Ascending aorta (tissue), 2 donors: Measurements from ENCODE around the gene CPPED1. TPM values are rescaled to one million over a fixed set of nuclear protein-coding genes. Genes with fewer than 3 reads are reported as not detected.
"Not testable (repeated sequence)": the region's sequence is repeated elsewhere in the genome, so short reads cannot be mapped to it uniquely, and the experiment has no call there.

Experiments used
- DNase-seq, 2 donors: peaks; one replicate each; pipeline ENCODE4 v3.0.0-alpha.2; 2019; ENCODE audit warnings: low spot score in 2 of 2
- H3K27ac ChIP-seq, 2 donors: fragments of 200-600 bp; sonication (generic); one replicate each; pipeline ENCODE4 v1.5.1; 2016 to 2017; ENCODE audit warnings: mild to moderate bottlenecking in 1 of 2
- H3K27me3 ChIP-seq: fragments of 200-600 bp; sonication (generic); one replicate; pipeline ENCODE4 v1.5.1; 2017
- H3K36me3 ChIP-seq, 2 donors: fragments of 200-600 bp; sonication (generic); one replicate each; pipeline ENCODE4 v1.5.1; 2016
- H3K4me1 ChIP-seq, 2 donors: fragments of 200-600 bp; sonication (generic); one replicate each; pipeline ENCODE4 v1.5.1; 2016 to 2017; ENCODE audit warnings: mild to moderate bottlenecking in 1 of 2
- H3K4me3 ChIP-seq, 2 donors: fragments of 200-600 bp; sonication (generic); one replicate each; pipeline ENCODE4 v1.5.1; 2016 to 2017; ENCODE audit warnings: mild to moderate bottlenecking in 1 of 2
- H3K9me3 ChIP-seq, 2 donors: fragments of 200-600 bp; sonication (generic); one replicate each; pipeline ENCODE4 v1.5.1; 2016
- intact Hi-C: fragments of 100-400 bp; cut with DNase I; formaldehyde crosslinking; loops from one replicate; pipeline ENCODE4 v1.15.1; 2023
- total RNA-seq: library from RNA; depleted of rRNA; stranded (reverse); fragments of >200 nt; gene quantifications from one replicate; pipeline ENCODE4 v1.1.0, GENCODE V29; 2016
- TF ChIP-seq, protein P1 (sequence below), 3 experiments: fragments of 200-600 bp in 2 of 3; fragments of 450-650 bp in 1 of 3; sonication (generic) in 2 of 3; IDR thresholded peaks; one replicate each; pipeline ENCODE4 v1.5.1; 2016 to 2019; ENCODE audit warnings: antibody characterized with exemption in 3 of 3, mild to moderate bottlenecking in 1 of 3, moderate library complexity in 1 of 3

The CPPED1 gene
- total RNA-seq, 1 donor from 2014 or later, result 13.3 TPM

DNA sequence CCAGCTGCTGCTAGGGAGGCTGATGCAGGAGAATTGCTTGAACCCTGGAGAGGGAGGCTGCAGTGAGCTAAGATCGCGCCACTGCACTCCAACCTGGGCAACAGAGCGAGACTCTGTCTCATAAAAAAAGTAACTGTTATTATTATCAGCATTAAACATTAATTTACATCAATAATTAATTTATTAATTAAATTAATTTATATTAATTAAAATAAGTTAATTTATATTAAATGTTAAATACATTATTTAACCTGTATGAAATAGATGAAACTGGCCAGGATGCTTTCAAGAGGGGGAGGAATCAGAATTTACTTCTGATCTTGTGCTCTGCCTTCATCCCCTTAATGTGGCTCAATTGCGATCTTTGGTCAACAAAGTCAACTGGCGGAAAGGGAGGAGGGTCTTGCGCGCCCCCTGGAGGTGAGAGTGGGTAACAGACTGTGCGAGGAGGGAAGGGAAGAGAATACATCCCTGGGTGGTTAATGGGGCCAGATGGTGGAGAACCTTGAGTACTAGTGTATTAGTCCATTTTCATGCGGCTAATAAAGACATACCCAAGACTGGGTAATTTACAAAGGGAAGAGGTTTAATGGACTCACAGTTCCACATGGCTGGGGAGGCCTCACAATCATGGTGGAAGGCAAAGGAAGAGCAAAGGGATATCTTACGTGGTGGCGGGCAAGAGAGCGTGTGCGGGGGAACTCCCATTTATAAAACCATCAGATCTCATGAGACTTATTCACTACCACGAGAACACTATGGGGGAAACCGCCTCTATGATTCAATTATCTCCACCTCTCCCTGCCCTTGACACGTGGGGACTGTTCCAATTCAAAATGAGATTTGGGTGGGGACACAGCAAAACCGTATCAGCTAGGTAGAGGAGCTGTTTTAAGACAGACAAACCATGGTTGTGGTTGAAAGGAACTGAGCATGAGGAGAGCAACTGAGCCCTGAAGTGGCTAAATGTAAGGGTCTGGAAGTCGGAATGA lies 15.7 kb upstream of the CPPED1 start:
- H3K4me1 ChIP-seq, result peaks cover 0 to 5% of the 10 kb centered on the region in 2 donors

DNA sequence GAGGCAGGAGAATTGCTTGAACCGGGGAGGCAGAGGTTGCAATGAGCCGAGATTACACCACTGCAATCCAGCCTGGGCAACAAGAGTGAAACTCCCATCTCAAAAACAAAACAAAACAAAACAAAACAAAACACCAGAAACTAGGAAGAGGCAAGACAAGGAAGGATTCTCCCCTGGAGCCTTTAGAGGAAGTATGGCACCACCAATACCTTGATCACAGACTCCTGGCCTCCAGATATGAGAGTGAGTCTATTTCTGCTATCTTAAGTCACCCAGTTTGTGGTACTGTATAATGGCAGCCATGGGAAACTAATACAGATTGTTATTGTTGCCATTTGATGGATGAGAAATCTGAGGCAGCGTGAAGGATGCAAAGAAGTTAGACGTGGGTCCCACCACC lies 14.6 kb upstream of the CPPED1 start:
- peaks cover 0 to 5% of the 10 kb centered on the region in 2 donors for H3K4me1 ChIP-seq
- intact Hi-C loops, result no loop called here
- no peaks in the 10 kb centered on the region for H3K9me3 ChIP-seq
- TF ChIP-seq, protein P1, sequence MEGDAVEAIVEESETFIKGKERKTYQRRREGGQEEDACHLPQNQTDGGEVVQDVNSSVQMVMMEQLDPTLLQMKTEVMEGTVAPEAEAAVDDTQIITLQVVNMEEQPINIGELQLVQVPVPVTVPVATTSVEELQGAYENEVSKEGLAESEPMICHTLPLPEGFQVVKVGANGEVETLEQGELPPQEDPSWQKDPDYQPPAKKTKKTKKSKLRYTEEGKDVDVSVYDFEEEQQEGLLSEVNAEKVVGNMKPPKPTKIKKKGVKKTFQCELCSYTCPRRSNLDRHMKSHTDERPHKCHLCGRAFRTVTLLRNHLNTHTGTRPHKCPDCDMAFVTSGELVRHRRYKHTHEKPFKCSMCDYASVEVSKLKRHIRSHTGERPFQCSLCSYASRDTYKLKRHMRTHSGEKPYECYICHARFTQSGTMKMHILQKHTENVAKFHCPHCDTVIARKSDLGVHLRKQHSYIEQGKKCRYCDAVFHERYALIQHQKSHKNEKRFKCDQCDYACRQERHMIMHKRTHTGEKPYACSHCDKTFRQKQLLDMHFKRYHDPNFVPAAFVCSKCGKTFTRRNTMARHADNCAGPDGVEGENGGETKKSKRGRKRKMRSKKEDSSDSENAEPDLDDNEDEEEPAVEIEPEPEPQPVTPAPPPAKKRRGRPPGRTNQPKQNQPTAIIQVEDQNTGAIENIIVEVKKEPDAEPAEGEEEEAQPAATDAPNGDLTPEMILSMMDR (IDR thresholded peaks at IDR 0.05), result no peak
- no peak overlapping the region for H3K4me3 ChIP-seq
- no peak overlapping the region for H3K27ac ChIP-seq
- no peaks in the 10 kb centered on the region for H3K27me3 ChIP-seq
- no peak for DNase-seq
- no peaks in the 10 kb centered on the region for H3K36me3 ChIP-seq

More for the DNA sequence above, 15.7 kb upstream of the CPPED1 start:
- Histone ChIP-seq H3K27ac (no peak overlapping the region), H3K36me3 (no peaks in the 10 kb centered on the region), H3K9me3 (no peaks in the 10 kb centered on the region), H3K4me3 (no peak overlapping the region), H3K27me3 (no peaks in the 10 kb centered on the region)
- intact Hi-C loops, result no loop called here
- peak in 1 of 2 donors; percentile 71 for DNase-seq
- TF ChIP-seq, protein P1 (IDR thresholded peaks at IDR 0.05), result peak; percentile 47 to 73 (median 62)

DNA sequence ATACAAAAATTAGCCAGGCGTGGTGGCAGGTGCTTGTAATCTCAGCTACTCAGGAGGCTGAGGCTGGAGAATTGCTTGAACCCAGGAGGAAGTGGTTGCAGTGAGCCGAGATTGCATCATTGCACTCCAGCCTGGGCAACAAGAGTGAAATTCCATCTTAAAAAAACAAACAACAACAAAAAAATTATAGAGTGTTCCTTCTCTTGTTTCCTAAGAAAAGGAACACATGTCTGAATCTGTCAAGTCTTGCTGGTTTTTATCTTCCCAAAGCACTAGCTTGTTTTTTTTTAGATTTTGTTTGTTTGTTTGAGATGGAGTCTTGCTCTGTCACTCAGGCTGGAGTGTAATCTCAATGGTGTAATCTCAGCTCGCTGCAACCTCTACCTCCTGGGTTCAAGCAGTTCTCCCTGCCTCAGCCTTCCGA lies 13.1 kb upstream of the CPPED1 start:
- peak overlapping the region in 1 of 2 donors; percentile 21 for H3K27ac ChIP-seq
- intact Hi-C loops, H3K4me3 ChIP-seq, H3K4me1 ChIP-seq, DNase-seq, H3K27me3 ChIP-seq, H3K36me3 ChIP-seq, H3K9me3 ChIP-seq: not testable (repeated sequence)

DNA sequence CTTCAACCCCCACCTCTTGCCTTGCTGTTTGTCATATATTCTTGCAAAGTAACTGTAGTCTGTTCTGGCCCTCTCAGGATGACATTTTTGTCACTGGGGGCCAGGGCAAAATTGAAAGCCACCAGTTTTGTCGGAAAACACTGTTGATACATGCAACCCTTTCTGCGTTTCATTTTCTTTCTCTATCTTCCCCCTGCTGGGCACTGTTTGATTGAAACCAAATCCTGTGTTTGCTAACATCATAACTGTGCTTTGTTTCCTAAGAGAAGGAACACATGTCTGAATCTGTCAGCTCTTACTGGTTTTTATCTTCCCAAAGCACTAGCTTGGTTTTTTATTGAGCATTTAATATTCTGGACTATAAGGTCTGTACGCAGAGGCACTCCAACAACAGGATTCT lies 11.7 kb upstream of the CPPED1 start:
- Histone ChIP-seq H3K27me3 (no peaks in the 10 kb centered on the region), H3K9me3 (no peaks in the 10 kb centered on the region), H3K27ac (no peak overlapping the region), H3K36me3 (no peaks in the 10 kb centered on the region), H3K4me1 (peaks cover 0 to 5% of the 10 kb centered on the region in 2 donors), H3K4me3 (no peak overlapping the region)
- no peak for DNase-seq
- TF ChIP-seq, protein P1 (IDR thresholded peaks at IDR 0.05), result no peak
- intact Hi-C loops, result no loop called here

DNA sequence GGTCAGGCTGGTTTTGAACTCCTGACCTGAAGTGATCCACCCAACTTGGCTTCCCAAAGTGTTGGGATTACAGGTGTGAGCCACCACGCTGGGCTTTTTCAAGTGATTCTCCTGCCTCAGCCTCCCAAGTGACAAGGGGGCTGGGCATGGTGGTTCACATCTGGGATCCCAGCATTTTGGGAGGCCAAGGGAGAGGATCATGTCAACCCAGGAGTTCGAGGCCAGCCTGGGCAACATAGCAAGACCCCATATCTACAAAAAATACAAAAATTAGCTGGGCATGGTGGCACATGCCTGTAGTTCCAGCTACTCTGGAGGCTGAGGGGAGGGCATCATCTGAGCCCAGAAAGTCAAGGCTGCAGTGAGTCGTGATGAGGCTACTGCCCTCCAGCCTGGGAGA lies 10.0 kb upstream of the CPPED1 start:
- intact Hi-C loops, H3K4me1 ChIP-seq, H3K9me3 ChIP-seq, H3K4me3 ChIP-seq, H3K27me3 ChIP-seq, DNase-seq, H3K36me3 ChIP-seq, H3K27ac ChIP-seq: not testable (repeated sequence)

DNA sequence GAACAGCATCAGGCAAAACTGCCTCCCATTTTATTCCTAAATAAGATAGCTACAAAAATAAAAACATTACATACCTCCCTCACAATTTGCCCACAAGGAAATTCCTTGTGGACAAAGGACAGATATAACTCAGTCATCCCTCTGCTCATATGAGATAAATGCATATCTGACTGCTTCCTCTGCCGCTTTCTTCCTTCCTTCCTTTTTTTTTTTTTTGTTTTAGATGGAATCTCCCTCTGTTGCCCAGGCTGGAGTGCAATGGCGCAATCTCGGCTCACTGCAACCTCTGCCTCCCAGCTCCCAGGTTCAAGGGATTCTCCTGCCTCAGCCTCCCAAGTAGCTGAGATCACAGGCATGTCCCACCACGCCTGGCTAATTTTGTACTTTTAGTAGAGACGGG lies 9.6 kb upstream of the CPPED1 start:
- H3K27ac ChIP-seq, DNase-seq, H3K4me3 ChIP-seq, H3K27me3 ChIP-seq, H3K9me3 ChIP-seq, H3K4me1 ChIP-seq, intact Hi-C loops, H3K36me3 ChIP-seq: not testable (repeated sequence)
